ENCODE results near the gene SGMS1. TPM values are rescaled to one million over a fixed set of nuclear protein-coding genes. Genes with fewer than 3 reads are reported as not detected.

The SGMS1 gene
- total RNA-seq, 3 donors from 2014 or later = 66.5 to 114 (median 80.1) TPM

DNA sequence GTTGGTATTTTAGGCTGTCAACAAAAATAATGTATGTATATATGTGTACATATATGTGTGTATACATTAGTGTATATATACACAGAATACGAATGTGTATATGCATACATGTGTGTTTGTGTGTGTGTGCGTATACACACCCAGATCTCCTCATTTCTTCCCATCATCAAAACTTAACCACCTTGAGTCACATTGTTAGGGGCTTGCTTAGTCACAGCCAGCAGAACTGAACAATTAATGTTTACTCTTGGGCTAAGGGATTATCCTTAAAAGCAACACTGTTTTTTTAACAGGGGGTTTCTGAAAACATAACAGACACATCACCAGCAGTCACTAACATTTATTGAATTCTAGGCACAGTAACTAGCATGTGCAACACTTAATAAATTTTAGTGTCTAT, 289.5 kb downstream of the SGMS1 start:
- H3K4me1 ChIP-seq = no peaks in the 10 kb centered on the region
- H3K27me3 ChIP-seq = no peaks in the 10 kb centered on the region
- no peak overlapping the region for H3K4me3 ChIP-seq
- no peaks in the 10 kb centered on the region for H3K9me3 ChIP-seq
- H3K27ac ChIP-seq = no peak overlapping the region
- TF ChIP-seq, protein P1, sequence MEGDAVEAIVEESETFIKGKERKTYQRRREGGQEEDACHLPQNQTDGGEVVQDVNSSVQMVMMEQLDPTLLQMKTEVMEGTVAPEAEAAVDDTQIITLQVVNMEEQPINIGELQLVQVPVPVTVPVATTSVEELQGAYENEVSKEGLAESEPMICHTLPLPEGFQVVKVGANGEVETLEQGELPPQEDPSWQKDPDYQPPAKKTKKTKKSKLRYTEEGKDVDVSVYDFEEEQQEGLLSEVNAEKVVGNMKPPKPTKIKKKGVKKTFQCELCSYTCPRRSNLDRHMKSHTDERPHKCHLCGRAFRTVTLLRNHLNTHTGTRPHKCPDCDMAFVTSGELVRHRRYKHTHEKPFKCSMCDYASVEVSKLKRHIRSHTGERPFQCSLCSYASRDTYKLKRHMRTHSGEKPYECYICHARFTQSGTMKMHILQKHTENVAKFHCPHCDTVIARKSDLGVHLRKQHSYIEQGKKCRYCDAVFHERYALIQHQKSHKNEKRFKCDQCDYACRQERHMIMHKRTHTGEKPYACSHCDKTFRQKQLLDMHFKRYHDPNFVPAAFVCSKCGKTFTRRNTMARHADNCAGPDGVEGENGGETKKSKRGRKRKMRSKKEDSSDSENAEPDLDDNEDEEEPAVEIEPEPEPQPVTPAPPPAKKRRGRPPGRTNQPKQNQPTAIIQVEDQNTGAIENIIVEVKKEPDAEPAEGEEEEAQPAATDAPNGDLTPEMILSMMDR (IDR thresholded peaks at IDR 0.05) = no peak
- TF ChIP-seq POLR2A (IDR thresholded peaks at IDR 0.05) (no peak), POLR2AphosphoS5 (IDR thresholded peaks at IDR 0.05) (no peak)
- H3K36me3 ChIP-seq = no peaks in the 10 kb centered on the region
- intact Hi-C loops (cut with DNase I; ENCODE audit: low total_unique reads) = no loop called here
- DNase-seq (ENCODE audit: low spot score in 2 of 2) = no peak

DNA sequence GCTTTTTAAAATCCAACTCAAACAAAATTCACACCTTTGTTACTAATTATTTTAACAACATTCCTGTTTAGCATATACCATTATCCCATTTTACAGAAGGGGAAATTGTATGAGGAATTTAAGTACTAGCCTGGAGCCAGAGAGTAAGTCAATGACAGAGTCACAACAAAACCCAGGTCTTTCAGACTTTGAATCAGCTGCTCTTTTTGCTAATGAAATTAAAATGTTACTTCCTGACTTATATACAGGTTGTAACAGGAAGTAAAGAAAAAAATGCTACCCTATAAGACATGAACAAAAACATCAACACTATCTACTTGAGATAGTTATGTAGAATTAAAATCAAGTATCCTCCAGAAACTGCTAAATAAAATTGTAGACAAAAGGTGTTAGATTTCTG, 289.9 kb downstream of the SGMS1 start:
- intact Hi-C loops (cut with DNase I; ENCODE audit: low total_unique reads) = no loop called here
- Histone ChIP-seq H3K4me3 (no peak overlapping the region), H3K27ac (no peak overlapping the region), H3K27me3 (no peaks in the 10 kb centered on the region), H3K9me3 (no peaks in the 10 kb centered on the region), H3K36me3 (no peaks in the 10 kb centered on the region), H3K4me1 (no peaks in the 10 kb centered on the region)
- no peak for DNase-seq (ENCODE audit: low spot score in 2 of 2)
- TF ChIP-seq POLR2A (IDR thresholded peaks at IDR 0.05) (no peak), POLR2AphosphoS5 (IDR thresholded peaks at IDR 0.05) (no peak)
- TF ChIP-seq, protein P1 (IDR thresholded peaks at IDR 0.05) = no peak

DNA sequence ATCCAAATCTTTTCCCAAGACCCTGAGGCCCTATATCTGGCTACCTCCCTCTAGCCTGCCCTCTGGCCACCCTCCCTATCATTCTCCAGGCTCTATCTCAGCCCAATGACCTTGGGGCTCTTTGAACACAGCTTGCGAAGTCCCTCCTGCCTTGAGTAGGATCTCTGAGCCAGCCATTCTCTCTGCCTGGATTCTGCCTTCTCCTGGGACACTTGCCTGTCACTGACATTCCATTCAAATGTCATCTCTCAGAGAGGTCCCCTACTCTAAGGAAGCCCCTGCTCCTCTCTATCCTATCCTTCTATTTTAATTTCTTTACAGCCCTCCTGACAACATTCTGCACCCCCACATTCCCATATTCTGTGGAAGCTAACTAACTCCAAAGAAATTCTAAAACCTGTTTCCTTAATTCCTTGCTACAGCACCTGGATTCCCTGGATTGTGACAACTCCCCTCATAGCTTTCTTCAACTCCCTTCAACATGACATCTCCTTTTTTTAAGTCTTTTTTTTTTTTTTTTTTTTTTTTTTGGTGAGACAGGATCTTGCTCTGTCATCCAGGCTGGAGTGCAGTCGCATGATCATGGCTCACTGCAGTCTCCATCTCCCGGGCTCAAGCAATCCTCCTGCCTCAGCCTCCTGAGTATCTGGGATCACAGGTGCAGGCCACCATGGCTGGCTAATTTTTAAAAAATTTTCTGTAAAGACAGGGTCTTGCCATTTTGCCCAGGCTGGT, 291.5 kb downstream of the SGMS1 start:
- no peak overlapping the region for H3K27ac ChIP-seq
- intact Hi-C loops (cut with DNase I; ENCODE audit: low total_unique reads) = no loop called here
- DNase-seq (ENCODE audit: low spot score in 2 of 2) = no peak
- H3K36me3 ChIP-seq = no peaks in the 10 kb centered on the region
- H3K4me3 ChIP-seq = no peak overlapping the region
- H3K9me3 ChIP-seq = no peaks in the 10 kb centered on the region
- TF ChIP-seq POLR2AphosphoS5 (IDR thresholded peaks at IDR 0.05) = no peak
- no peak for TF ChIP-seq POLR2A (IDR thresholded peaks at IDR 0.05)
- TF ChIP-seq, protein P1 (IDR thresholded peaks at IDR 0.05) = no peak
- H3K27me3 ChIP-seq = no peaks in the 10 kb centered on the region
- H3K4me1 ChIP-seq = no peaks in the 10 kb centered on the region

DNA sequence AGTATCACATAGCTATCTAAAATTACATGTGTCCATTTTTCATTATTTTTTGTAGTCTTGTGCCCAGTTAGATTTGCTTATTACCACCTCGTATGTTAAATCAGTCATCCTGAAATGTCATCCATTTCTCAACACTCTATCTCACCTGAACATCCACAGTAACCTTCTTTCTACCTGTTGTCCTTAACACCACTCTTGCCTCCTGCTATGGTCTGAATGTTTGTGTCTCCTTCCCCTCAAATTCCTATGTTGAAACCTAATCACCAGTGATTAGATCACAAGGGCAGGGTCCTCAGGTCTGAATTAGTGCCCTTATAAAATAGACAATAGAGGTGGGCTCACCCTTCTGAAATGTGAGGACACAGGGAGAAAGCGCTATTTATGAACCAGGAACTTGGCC, 292.3 kb downstream of the SGMS1 start:
- intact Hi-C loops (cut with DNase I; ENCODE audit: low total_unique reads) = no loop called here
- TF ChIP-seq POLR2AphosphoS5 (IDR thresholded peaks at IDR 0.05) (no peak), POLR2A (IDR thresholded peaks at IDR 0.05) (no peak)
- TF ChIP-seq, protein P1 (IDR thresholded peaks at IDR 0.05) = no peak

More for the DNA sequence above, 292.3 kb downstream of the SGMS1 start:
- no peaks in the 10 kb centered on the region for H3K36me3 ChIP-seq
- no peaks in the 10 kb centered on the region for H3K4me1 ChIP-seq
- no peak overlapping the region for H3K27ac ChIP-seq
- DNase-seq (ENCODE audit: low spot score in 2 of 2) = no peak
- no peak overlapping the region for H3K4me3 ChIP-seq
- no peaks in the 10 kb centered on the region for H3K27me3 ChIP-seq
- no peaks in the 10 kb centered on the region for H3K9me3 ChIP-seq

All from breast epithelium (tissue), 4 donors.